Sciatic nerve (tissue), 2 donors: ENCODE results near the gene PDLIM1. TPM values are rescaled to one million over a fixed set of nuclear protein-coding genes. Genes with fewer than 3 reads are reported as not detected.
A peak's percentile ranks its signal among the peaks of the same experiment; 100 is the strongest.

Experiments used
- ATAC-seq: fragments of 200-7000 bp; cut with Tn5 transposase; one replicate; pipeline ENCODE4 v1.9.1; 2020; ENCODE audit warnings: mild to moderate bottlenecking, moderate library complexity
- DNase-seq: peaks from one replicate; pipeline ENCODE4 v3.0.0-alpha.2; 2020; ENCODE audit warnings: low spot score
- intact Hi-C: fragments of 100-400 bp; cut with DNase I; formaldehyde crosslinking; loops from one replicate; pipeline ENCODE4 v1.14.2; 2022
- total RNA-seq: library from RNA; stranded (reverse); fragmentation: NEBNext Ultra II Directional; extraction: Animal tissue kit (Norgen Biotek cat#: 25700); gene quantifications from one replicate; pipeline ENCODE4 v1.2.1, GENCODE V29; 2021
- donor health status: DM: no; HTN: no; CAD: no.
- donor health status: DM: no; HTN: no; CAD: no.

Gene PDLIM1
- total RNA-seq, 1 donor from 2014 or later, result 138 TPM

GRCh38 chr10:95321554-95322301 lies 30.9 kb upstream of the PDLIM1 start:
- DNase-seq (no peak), ATAC-seq (no peak)
- intact Hi-C loops, result no loop called here

- ATAC-seq (no peak), DNase-seq (no peak)
- intact Hi-C loops, result no loop called here
Measured at GRCh38 chr10:95319239-95319638, 28.4 kb upstream of the PDLIM1 start.

- ATAC-seq, result no peak
- DNase-seq, result no peak
- intact Hi-C loops, result no loop called here
Measured at GRCh38 chr10:95315509-95315908, 24.7 kb upstream of the PDLIM1 start.

- DNase-seq, result no peak
- intact Hi-C loops, result no loop called here
- ATAC-seq, result peak; percentile 29
Measured at GRCh38 chr10:95314192-95314918, 23.6 kb upstream of the PDLIM1 start.

DNA sequence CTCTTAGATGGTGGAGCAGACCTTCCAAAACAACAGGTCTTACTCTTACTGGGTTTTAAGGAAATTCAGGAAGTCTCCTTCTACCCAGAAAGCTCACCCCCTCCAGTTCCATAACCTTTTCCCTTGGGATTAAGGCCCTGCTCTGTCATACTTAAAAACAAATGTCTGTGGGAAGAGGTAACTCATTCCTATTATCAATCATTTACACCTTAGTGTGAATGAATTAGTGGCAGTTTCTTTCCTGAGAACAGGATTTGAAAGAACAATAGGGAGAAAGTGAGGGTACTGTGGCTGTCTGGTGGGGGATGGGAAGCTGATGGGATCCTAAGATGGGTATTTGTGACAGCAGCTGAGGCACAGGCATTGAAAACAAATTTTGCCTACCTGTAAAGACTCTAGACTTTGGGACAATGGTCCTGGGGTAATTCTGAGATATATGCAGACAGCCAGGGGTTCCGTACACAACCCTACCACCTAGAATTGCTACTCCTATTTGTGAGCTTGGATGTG lies 22.2 kb upstream of the PDLIM1 start:
- intact Hi-C loops, result no loop called here
- DNase-seq (no peak), ATAC-seq (no peak)

DNA sequence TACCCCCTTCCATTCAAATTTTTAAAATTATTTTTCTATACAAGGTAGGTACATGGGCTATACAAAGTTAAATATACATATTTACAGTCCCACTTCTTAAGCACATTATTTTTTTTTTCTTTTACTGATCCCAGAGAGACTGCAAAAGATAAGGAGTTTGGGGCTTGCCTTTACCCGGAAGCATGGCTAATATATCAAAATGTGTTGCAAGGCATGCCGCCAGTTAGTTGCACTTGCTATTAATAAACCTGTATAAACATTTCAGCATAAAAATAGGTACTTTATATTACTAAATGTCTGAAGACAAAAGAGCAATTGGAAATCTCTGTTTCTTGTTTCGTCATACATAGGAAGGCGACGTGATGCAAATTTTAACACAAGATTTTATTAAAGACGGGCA lies 21.5 kb upstream of the PDLIM1 start:
- no peak for ATAC-seq
- no peak for DNase-seq
- intact Hi-C loops, result no loop called here

GRCh38 chr10:95309958-95310357 lies 19.2 kb upstream of the PDLIM1 start:
- intact Hi-C loops, result no loop called here
- DNase-seq (no peak), ATAC-seq (no peak)

- intact Hi-C loops, result no loop called here
- DNase-seq (peak; percentile 85), ATAC-seq (peak; percentile 90)
Measured at GRCh38 chr10:95308389-95309302, 17.8 kb upstream of the PDLIM1 start.

DNA sequence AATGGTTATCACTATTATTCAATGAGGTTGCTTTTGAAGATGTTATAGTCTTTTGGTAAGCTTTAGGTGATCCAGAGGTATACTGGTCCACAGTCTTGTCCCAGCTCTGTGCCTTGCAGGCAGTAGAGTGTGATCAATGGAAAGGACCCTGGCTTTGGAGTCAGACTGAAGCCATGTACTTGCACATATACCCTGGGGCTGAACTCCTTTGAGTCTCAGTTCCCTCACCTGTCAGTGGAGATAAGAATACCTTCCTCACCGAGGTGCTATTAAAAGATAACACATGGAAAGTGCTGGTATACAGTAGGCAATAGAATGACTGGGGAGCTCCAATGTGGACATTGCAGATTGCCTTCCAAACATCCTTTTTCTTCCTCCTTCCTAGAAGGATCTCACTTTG lies 16.0 kb upstream of the PDLIM1 start:
- ATAC-seq (no peak), DNase-seq (no peak)
- intact Hi-C loops, result no loop called here

GRCh38 chr10:95306318-95306650 lies 15.5 kb upstream of the PDLIM1 start:
- no peak for ATAC-seq
- intact Hi-C loops, result no loop called here
- no peak for DNase-seq

DNA sequence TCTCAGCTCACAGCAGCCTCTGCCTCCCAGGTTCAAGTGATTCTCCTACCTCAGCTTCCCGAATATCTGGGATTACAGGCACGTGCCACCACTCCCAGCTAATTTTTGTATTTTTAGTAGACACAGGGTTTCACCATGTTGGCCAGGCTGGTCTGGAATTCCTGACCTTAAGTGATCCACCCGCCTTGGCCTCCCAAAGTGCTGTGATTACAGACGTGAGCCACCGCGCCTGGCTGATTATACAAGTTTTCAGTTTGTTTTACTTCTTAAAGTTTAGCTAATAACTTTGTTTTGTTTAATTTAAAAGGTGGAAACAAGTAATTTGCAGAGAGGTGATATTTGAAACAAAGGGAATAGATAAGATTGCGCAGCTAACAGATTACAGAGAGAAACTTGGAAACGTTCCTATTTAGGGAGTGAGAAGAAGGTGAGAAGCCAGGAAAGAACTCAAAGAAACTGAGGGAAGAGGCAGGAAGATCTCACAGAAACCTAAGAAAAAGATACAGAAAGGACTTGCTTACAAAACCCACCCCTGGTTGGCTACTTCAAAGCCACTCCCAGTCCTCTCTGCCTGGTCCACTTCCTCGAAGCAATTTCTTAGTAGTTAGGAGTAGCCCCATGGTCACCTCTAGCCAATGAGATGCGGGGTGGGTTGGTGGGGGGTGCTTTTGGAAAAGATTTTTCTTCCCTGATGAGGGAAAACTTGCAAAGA lies 15.0 kb upstream of the PDLIM1 start:
- DNase-seq, result no peak
- ATAC-seq, result no peak
- intact Hi-C loops, result no loop called here

DNA sequence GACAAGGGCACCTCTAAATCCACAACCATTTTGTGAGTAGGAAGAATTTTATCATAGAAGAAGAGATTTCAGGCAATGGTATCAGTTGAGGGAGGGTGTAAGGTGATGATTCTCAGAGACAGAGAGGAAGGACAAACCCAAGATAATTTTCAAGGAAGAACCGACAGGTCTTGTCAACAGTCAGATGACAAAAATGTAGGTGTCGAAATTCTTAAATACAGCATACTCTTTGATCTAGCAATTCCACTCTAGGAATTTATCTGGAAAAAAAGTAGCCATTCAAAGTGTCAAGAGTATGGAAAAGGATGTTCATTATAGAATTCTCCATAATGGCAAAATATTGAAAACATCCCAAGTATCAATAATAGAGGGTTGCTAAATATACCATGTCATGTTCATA lies 14.2 kb upstream of the PDLIM1 start:
- intact Hi-C loops, result no loop called here
- no peak for DNase-seq

GRCh38 chr10:95304463-95304862 lies 13.7 kb upstream of the PDLIM1 start:
- no peak for ATAC-seq
- no peak for DNase-seq
- intact Hi-C loops, result no loop called here

More for the DNA sequence above, 14.2 kb upstream of the PDLIM1 start:
- no peak for ATAC-seq

DNA sequence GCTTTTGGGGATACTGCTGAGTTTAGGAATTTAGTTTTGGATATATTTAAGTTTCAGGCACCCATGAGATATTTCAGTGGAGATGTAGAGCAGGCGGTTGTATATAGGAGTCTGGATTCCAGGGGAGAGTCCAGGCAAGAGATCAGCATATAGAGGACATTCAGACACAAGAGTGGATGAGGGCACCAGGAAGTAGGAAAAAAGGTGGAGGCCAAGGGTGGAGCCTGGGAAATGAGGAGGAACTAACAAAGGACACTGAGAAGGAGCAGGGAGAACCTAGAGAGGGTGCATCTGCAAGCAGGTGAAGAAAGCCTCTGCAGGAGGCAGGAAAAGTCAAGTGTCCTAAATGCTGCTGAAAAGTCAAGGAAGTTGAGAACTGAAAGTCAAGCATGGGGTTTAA lies 13.1 kb upstream of the PDLIM1 start:
- intact Hi-C loops, result no loop called here
- DNase-seq (no peak), ATAC-seq (no peak)

DNA sequence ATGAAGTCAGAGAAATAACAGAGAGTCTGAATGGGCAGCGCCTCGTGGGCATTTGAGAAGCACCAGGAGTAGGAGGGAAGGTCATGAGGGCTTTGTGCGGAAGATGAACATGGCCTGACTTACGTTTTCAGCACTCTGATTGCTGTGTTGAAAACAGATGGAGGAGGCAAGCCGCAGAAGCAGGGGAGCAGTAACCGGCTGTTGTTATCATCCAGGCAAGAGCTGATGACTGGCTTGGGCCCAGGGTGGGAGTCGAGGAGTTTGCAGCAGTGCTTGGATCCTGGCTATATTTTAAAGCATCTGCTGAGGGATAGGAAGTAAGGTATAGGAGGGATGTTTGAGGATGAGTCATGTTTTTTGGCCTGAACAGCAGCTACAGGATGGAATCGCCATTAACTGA lies 12.7 kb upstream of the PDLIM1 start:
- no peak for DNase-seq
- ATAC-seq, result no peak

GRCh38 chr10:95300022-95300539 lies 9.3 kb upstream of the PDLIM1 start:
- ATAC-seq, result no peak
- DNase-seq, result no peak
- intact Hi-C loops, result no loop called here

More for the DNA sequence above, 12.7 kb upstream of the PDLIM1 start:
- intact Hi-C loops, result no loop called here

GRCh38 chr10:95297402-95297801 lies 6.6 kb upstream of the PDLIM1 start:
- DNase-seq (no peak), ATAC-seq (no peak)
- intact Hi-C loops, result no loop called here

GRCh38 chr10:95296764-95297163 lies 6.0 kb upstream of the PDLIM1 start:
- intact Hi-C loops, result no loop called here
- no peak for ATAC-seq
- DNase-seq, result no peak
